Raji (cell line): ENCODE measurements around the gene KARS1.

Experiments
- POLR2A ChIP-seq: IDR thresholded peaks from 2 replicates; pipeline ENCODE4 v1.6.1; 2011; ENCODE audit warnings: low read depth, low read length, control low read depth; ENCODE audit not compliant: insufficient read depth

The KARS1 gene

DNA sequence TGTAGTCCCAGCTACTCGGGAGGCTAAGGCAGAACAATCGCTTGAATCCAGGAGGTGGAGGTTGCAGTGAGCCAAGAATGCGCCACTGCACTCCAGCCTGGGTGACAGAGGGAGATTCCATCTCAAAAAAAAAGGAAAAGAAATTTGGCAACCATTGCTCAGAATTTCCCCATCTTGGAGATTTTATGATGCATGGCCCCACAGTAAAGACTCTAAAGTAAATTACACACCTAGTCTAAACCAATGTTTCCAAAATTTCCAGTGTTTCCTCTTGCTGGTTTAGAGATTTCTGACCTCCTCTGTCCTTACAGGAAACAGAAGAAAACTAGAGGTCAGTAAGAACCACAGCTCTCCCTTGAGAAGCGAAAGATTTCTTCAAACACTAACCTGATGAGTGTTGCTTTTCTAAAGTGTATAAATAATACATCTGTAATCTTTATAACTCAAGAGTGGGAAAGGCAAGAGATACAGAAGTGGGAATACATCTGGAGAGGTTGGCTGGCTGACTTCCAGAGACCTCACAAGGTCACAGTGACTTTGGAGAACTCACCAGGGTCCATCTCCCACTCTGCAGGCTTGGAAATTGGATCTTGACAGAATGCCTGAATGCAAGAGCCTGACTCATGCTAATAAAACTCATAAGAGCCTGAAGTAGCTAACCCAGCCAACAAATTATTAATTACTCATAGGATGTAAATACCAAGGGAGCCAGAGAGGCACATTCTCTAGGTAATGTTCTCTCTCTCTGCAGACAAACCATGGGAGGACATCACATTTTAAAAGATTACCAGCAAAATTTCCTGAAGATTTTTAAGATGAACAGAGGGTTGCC, 33.2 kb downstream of the KARS1 start:
- TF ChIP-seq POLR2A, result no peak

DNA sequence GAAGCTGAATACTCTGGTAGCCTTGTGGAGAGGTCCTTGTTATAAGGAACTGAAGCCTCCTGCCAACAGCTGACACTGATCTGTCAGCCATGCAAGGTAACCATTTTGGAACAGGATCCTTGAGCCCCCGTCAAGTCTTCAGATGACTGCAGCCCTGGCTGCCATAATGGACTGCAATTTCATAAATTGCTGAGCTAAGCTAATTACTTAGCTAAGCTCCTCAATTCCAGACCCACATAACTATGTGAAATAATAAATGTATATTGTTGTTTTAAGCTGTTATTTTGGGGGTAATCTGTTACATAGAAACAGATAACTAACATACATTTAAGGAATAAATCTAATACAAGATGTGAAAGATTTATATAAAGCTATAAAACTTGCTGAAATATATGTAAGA, 41.0 kb downstream of the KARS1 start:
- TF ChIP-seq POLR2A, result no peak

GRCh38 chr16:75603241-75603640, 44.2 kb downstream of the KARS1 start:
- no peak for TF ChIP-seq POLR2A

DNA sequence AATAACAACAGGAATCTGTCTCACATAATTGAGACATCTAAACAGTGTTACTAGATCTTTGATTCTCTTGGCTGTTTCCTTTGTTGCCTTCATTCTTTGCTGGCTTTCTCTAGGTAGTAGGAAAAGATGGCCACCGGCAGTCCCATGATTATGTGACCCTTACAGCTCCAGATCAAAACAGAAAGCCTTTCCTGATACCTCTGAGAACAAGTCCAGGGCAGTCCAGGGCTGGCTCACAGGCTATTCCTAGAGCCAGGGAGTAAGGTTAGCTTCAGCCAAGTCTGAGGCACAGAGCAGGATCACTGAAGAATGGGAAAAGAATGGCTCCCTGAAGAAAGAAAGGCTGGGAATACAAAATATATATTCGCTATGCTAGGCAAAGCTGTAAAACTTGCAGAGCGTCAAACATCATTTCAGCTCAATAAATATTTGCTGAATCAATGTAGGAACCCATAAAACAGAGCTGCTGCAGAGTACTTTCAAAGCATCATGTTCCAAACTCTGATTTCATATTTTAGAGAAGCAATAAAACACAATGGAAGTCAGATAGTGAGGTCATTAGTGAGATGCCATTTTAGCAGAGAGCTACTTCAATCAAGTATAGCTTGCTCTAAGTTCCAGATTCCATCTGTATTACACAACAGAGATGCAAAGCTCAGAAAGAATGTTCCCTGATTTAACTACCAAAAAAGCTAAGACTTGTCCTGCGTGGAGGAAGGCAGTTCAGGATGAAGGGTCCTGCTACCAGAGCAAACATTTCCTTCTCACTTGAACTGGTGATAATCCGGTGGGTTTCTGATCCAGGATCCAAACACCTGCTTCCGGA, 47.8 kb downstream of the KARS1 start:
- TF ChIP-seq POLR2A, result no peak

- TF ChIP-seq POLR2A, result no peak
Observed at GRCh38 chr16:75593825-75594820, 53.3 kb downstream of the KARS1 start.

GRCh38 chr16:75593308-75593707, 54.2 kb downstream of the KARS1 start:
- TF ChIP-seq POLR2A, result no peak

DNA sequence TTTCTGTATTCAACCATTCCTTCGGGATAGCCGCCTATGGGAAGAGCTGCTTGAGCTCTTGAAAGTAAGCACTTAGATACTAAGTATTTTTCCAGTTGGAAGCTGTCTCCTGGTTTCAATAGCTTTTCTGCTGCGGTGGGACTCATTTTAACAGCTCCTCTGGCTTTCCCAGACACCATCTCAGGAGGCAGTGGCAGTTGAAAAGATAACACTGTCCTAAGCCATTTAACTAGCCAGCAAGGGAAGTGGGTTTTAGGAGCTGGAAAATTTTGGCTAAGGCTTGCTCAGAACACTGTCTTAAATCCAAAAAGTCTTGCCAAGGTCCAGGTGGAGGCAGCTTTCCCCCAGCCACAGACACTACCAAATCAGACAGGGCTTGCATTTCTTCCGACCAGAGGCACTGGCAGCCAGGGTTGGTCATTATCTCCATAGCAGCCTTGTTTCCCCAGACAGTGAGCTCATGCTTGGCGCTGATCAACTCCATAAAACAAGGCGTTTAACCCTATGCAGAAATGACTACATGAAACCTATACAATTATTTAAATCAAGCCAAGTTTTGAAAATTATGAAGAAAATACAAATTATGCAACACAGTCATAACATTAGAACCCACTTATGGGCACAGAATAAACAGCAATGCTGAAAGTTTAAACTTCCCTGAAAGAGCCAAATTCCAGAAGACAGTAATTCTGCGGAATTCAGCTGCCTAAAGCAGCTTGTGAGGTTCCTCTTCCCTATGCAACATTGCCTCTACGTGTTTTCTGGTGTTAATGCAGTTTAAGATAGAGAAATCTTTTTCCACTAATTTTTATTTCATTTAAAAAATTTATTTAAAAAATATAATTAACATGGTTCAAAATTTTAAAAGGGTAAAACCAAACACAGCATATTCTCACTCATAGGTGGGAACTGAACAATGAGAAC, 56.3 kb downstream of the KARS1 start:
- TF ChIP-seq POLR2A, result no peak

- TF ChIP-seq POLR2A, result no peak
Observed at GRCh38 chr16:75589306-75589705, 58.2 kb downstream of the KARS1 start.

GRCh38 chr16:75588716-75589115, 58.7 kb downstream of the KARS1 start:
- TF ChIP-seq POLR2A, result no peak

- TF ChIP-seq POLR2A, result no peak
Observed at GRCh38 chr16:75584108-75584507, 63.4 kb downstream of the KARS1 start.

DNA sequence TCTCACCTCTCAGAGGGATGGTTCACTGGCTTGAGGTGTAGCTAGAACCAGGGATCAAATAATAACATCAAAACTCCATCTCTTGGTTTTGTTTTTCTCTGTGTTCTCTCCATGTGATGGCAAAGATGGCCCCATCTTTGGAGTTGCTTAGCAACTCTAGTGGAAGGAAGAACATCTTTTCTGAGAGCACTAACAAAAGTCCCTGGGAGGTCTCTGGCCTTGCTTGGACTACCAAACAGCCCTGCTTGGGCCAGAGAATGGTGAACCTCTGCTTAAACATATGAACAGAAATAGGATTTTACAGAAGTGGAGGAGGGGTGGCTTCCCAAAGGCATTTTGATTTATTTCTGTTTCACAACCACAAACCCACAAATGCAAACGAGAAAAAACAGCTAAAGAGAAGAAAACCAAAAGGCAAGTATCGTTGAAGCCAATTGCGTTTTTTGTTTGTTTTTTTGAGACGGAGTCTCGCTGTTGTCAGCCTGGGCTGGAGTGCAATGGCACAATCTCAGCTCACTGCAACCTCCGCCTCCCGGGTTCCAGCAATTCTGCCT, 68.1 kb downstream of the KARS1 start:
- TF ChIP-seq POLR2A, result no peak

DNA sequence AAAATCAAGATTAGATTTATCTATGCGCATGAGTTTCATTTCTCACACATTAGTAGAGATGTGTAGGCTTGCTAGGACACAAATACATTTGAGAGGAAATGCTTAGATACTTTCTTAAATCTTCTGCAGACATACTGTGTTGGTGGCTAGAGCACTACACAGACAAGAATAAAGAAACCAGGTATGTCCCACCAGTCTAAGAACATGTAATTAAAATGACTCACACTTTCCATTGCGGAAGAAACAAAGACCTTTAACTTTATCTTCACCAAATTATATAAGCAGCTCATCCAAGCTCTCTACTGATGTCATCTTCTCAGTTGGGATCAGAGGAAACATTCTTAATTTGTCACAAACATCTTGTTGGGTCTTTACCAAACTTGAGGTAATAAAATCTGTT, 68.7 kb downstream of the KARS1 start:
- TF ChIP-seq POLR2A, result no peak

GRCh38 chr16:75578212-75578611, 69.3 kb downstream of the KARS1 start:
- no peak for TF ChIP-seq POLR2A
